H1 (cell line): ENCODE measurements around the gene LAMP1. TPM values are rescaled to one million over a fixed set of nuclear protein-coding genes. Genes with fewer than 3 reads are reported as not detected.

Source experiments
- ASH2L ChIP-seq: fragments of 200-600, 300-600 bp; sonication (generic); IDR thresholded peaks from one replicate; pipeline ENCODE4 v1.7.1; 2017; ENCODE audit warnings: low read length
- HDAC2 ChIP-seq, 2 experiments: fragments of 300-600 bp in 1 of 2; sonication (generic) in 1 of 2; IDR thresholded peaks; 2 replicates each; pipeline ENCODE4 v1.6.1; 2011 to 2012; ENCODE audit warnings: low read depth in 2 of 2, low read length in 2 of 2, mild to moderate bottlenecking in 2 of 2, moderate library complexity in 2 of 2, borderline replicate concordance in 1 of 2, inconsistent platforms in 1 of 2
- JUN ChIP-seq: IDR thresholded peaks from 2 replicates; pipeline ENCODE4 v1.6.1; 2011; ENCODE audit warnings: low read depth, mild to moderate bottlenecking, improper control_type of control experiment, low read length
- POU5F1 ChIP-seq: IDR thresholded peaks from 2 replicates; pipeline ENCODE4 v1.6.1; 2011; ENCODE audit warnings: low read depth, mild to moderate bottlenecking, low read length, moderate library complexity
- RAD21 ChIP-seq, 2 experiments: IDR thresholded peaks in 1 of 2; conservative IDR thresholded peaks in 1 of 2; 2 replicates each; pipeline ENCODE4 v1.6.1; 2011; ENCODE audit warnings: low read depth in 2 of 2, low read length in 2 of 2, improper control_type of control experiment in 1 of 2, inconsistent platforms in 1 of 2, mild to moderate bottlenecking in 1 of 2, moderate library complexity in 1 of 2
- RFX5 ChIP-seq: IDR thresholded peaks from 2 replicates; pipeline ENCODE4 v1.6.1; 2011; ENCODE audit warnings: low read depth, low read length, improper control_type of control experiment, borderline replicate concordance
- RNF2 ChIP-seq: fragments of 200-900, 300-1000 bp; sonication (generic); IDR thresholded peaks from 2 replicates; pipeline ENCODE4 v1.7.1; 2016; ENCODE audit warnings: borderline replicate concordance, low read depth, mild to moderate bottlenecking, antibody characterized with exemption, low read length; ENCODE audit not compliant: poor library complexity, severe bottlenecking; ENCODE audit errors: missing control alignments
- SAP30 ChIP-seq: fragments of 300-600 bp; sonication (generic); IDR thresholded peaks from 2 replicates; pipeline ENCODE4 v1.7.1; 2012; ENCODE audit warnings: low read length, moderate library complexity, mild to moderate bottlenecking, inconsistent platforms; ENCODE audit not compliant: insufficient read depth, insufficient replicate concordance
- SRF ChIP-seq: IDR thresholded peaks from 2 replicates; pipeline ENCODE4 v1.6.1; 2011; ENCODE audit warnings: mild to moderate bottlenecking, low read depth, low read length, moderate library complexity
- polyA plus RNA-seq, 7 experiments: library from polyadenylated mRNA; depleted of rRNA in 3 of 7; stranded (reverse) in 5 of 7; unstranded in 2 of 7; fragments of >200 nt in 5 of 7; fragments of 200-250 nt in 2 of 7; gene quantifications; 1 replicate in 5 of 7; 2 replicates in 1 of 7; 4 replicates in 1 of 7; pipeline versions ENCODE4 v1.2.1 to v1.2.3, GENCODE V29; 2011 to 2013; ENCODE audit warnings: missing spikeins in 2 of 7, mixed read lengths in 2 of 7
- total RNA-seq: library from RNA; stranded (reverse); fragmentation: NEBNext Ultra II Directional; extraction: Animal tissue kit (Norgen Biotek cat#: 25700); gene quantifications from 2 replicates; pipeline ENCODE4 v1.2.1, GENCODE V29; 2021

Gene LAMP1
- total and polyA plus RNA-seq, 2 of the 8 experiments (the other 6 are each of a cell fraction or from before 2014, with no cell fraction given): 97.6 to 140 TPM

DNA sequence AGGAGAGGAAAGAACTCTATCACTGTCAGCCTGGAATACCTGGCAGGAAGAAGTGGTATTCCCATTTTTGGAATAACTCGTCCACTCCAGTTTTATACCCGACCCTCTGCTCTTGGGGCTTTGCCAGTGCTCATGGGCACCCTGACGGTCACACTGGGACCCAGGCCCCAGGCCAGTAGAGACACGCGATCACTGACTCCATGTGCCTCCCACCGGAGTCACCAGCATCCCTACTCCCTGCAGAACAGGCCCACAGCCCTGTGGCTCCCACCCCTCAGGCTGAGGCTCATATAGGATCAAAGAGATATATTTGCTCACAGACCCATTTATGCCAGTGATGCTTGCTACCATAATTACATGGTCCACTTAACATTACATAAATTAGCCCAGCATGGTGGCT, 63.4 kb downstream of the LAMP1 start (continued):
- TF ChIP-seq POU5F1 (no peak), SAP30 (no peak), RAD21 (IDR thresholded peaks at IDR 0.05 in 1 of 2, conservative IDR thresholded peaks at IDR 0.05 in 1 of 2; ENCODE audit: low read depth in 2 of 2, low read length in 2 of 2) (no peak), SRF (no peak), ASH2L (no peak), RNF2 (no peak), JUN (no peak), RFX5 (no peak), HDAC2 (IDR thresholded peaks at IDR 0.05; ENCODE audit: borderline replicate concordance in 1 of 2, low read depth in 2 of 2, low read length in 2 of 2) (no peak)
- TF ChIP-seq, all 59 proteins: peak for 0
